ENCODE data around the gene CNIH3. TPM values are rescaled to one million over a fixed set of nuclear protein-coding genes. Genes with fewer than 3 reads are reported as not detected.

The CNIH3 gene
- total RNA-seq, 2 donors from 2014 or later, result 0.62 to 1.4 TPM

- no peak for ATAC-seq (replicated peaks in 1 of 2)
Measured at GRCh38 chr1:224592636-224593582, 23.2 kb upstream of the CNIH3 start.

GRCh38 chr1:224594360-224594759, 21.8 kb upstream of the CNIH3 start:
- H3K27ac Mint-ChIP-seq, result no peak overlapping the region
- no peaks in the 10 kb centered on the region for H3K36me3 Mint-ChIP-seq (ENCODE audit: insufficient read depth in 2 of 2)
- H3K4me3 Mint-ChIP-seq, result no peak overlapping the region
- H3K9me3 Mint-ChIP-seq, result no peaks in the 10 kb centered on the region
- H3K4me1 Mint-ChIP-seq (ENCODE audit: low read depth), result no peaks in the 10 kb centered on the region
- no peak for ATAC-seq (replicated peaks in 1 of 2)
- H3K27me3 Mint-ChIP-seq (ENCODE audit: low read depth), result no peaks in the 10 kb centered on the region
- no peak for DNase-seq

More at GRCh38 chr1:224592636-224593582, 23.2 kb upstream of the CNIH3 start:
- H3K4me1 Mint-ChIP-seq (ENCODE audit: low read depth), result no peaks in the 10 kb centered on the region
- no peaks in the 10 kb centered on the region for H3K9me3 Mint-ChIP-seq
- no peak for DNase-seq
- no peaks in the 10 kb centered on the region for H3K27me3 Mint-ChIP-seq (ENCODE audit: low read depth)
- H3K4me3 Mint-ChIP-seq, result no peak overlapping the region
- no peak overlapping the region for H3K27ac Mint-ChIP-seq
- H3K36me3 Mint-ChIP-seq (ENCODE audit: insufficient read depth in 2 of 2), result no peaks in the 10 kb centered on the region

- ATAC-seq (replicated peaks in 1 of 2), result no peak
Measured at GRCh38 chr1:224594851-224595250, 21.3 kb upstream of the CNIH3 start.

GRCh38 chr1:224605482-224606181, 10.5 kb upstream of the CNIH3 start:
- H3K27me3 Mint-ChIP-seq (ENCODE audit: low read depth), result peaks cover 15% of the 10 kb centered on the region
- H3K4me3 Mint-ChIP-seq, result no peak overlapping the region
- peaks cover 0 to 3% of the 10 kb centered on the region in 2 donors for H3K9me3 Mint-ChIP-seq
- H3K27ac Mint-ChIP-seq, result no peak overlapping the region
- no peak for ATAC-seq (replicated peaks in 1 of 2)
- no peaks in the 10 kb centered on the region for H3K36me3 Mint-ChIP-seq (ENCODE audit: insufficient read depth in 2 of 2)
- H3K4me1 Mint-ChIP-seq (ENCODE audit: low read depth), result no peaks in the 10 kb centered on the region
- DNase-seq, result no peak

More at GRCh38 chr1:224594851-224595250, 21.3 kb upstream of the CNIH3 start:
- Mint-ChIP-seq H3K4me1 (ENCODE audit: low read depth) (no peaks in the 10 kb centered on the region), H3K4me3 (no peak overlapping the region), H3K9me3 (no peaks in the 10 kb centered on the region), H3K36me3 (ENCODE audit: insufficient read depth in 2 of 2) (no peaks in the 10 kb centered on the region), H3K27me3 (ENCODE audit: low read depth) (no peaks in the 10 kb centered on the region), H3K27ac (no peak overlapping the region)
- DNase-seq, result no peak

- ATAC-seq (replicated peaks in 1 of 2), result no peak
- Mint-ChIP-seq H3K36me3 (ENCODE audit: insufficient read depth in 2 of 2) (no peaks in the 10 kb centered on the region), H3K4me1 (ENCODE audit: low read depth) (no peaks in the 10 kb centered on the region), H3K27me3 (ENCODE audit: low read depth) (peaks cover 13% of the 10 kb centered on the region), H3K4me3 (no peak overlapping the region), H3K27ac (no peak overlapping the region), H3K9me3 (peaks cover 0 to 3% of the 10 kb centered on the region in 2 donors)
- DNase-seq, result no peak
Measured at GRCh38 chr1:224607188-224608148, 8.6 kb upstream of the CNIH3 start.

- Mint-ChIP-seq H3K27me3 (ENCODE audit: low read depth) (peaks cover 11% of the 10 kb centered on the region), H3K9me3 (peaks cover 0 to 3% of the 10 kb centered on the region in 2 donors), H3K4me1 (ENCODE audit: low read depth) (no peaks in the 10 kb centered on the region), H3K36me3 (ENCODE audit: insufficient read depth in 2 of 2) (no peaks in the 10 kb centered on the region), H3K4me3 (no peak overlapping the region), H3K27ac (no peak overlapping the region)
- no peak for DNase-seq
- no peak for ATAC-seq (replicated peaks in 1 of 2)
Measured at GRCh38 chr1:224609333-224609732, 6.8 kb upstream of the CNIH3 start.

GRCh38 chr1:224612246-224612645, 3.9 kb upstream of the CNIH3 start:
- Mint-ChIP-seq H3K36me3 (ENCODE audit: insufficient read depth in 2 of 2) (peaks cover 2% of the 10 kb centered on the region in 2 donors), H3K4me3 (no peak overlapping the region), H3K27ac (no peak overlapping the region), H3K4me1 (ENCODE audit: low read depth) (peaks cover 7% of the 10 kb centered on the region), H3K27me3 (ENCODE audit: low read depth) (peaks cover 32% of the 10 kb centered on the region), H3K9me3 (peaks cover 0 to 3% of the 10 kb centered on the region in 2 donors)
- DNase-seq (no peak), ATAC-seq (replicated peaks in 1 of 2) (no peak)

GRCh38 chr1:224613486-224613885, 2.6 kb upstream of the CNIH3 start:
- no peak overlapping the region for H3K4me3 Mint-ChIP-seq
- peaks cover 37% of the 10 kb centered on the region for H3K27me3 Mint-ChIP-seq (ENCODE audit: low read depth)
- H3K36me3 Mint-ChIP-seq (ENCODE audit: insufficient read depth in 2 of 2), result peaks cover 2% of the 10 kb centered on the region in 2 donors
- H3K27ac Mint-ChIP-seq, result no peak overlapping the region
- DNase-seq (no peak), ATAC-seq (replicated peaks in 1 of 2) (no peak)
- H3K9me3 Mint-ChIP-seq, result peaks cover 0 to 3% of the 10 kb centered on the region in 2 donors
- H3K4me1 Mint-ChIP-seq (ENCODE audit: low read depth), result peaks cover 19% of the 10 kb centered on the region

GRCh38 chr1:224616756-224617409, 766 bp downstream of the CNIH3 start:
- Mint-ChIP-seq H3K4me3 (peak overlapping the region; percentile 87 to 89), H3K27ac (no peak overlapping the region), H3K36me3 (ENCODE audit: insufficient read depth in 2 of 2) (peaks cover 2 to 4% of the 10 kb centered on the region in 2 donors)

GRCh38 chr1:224617410-224618355, 1.6 kb downstream of the CNIH3 start:
- Mint-ChIP-seq H3K4me3 (peak overlapping the region; percentile 87 to 89), H3K4me1 (ENCODE audit: low read depth) (peaks cover 32% of the 10 kb centered on the region), H3K36me3 (ENCODE audit: insufficient read depth in 2 of 2) (peaks cover 4 to 10% of the 10 kb centered on the region in 2 donors), H3K9me3 (peaks cover 5 to 7% of the 10 kb centered on the region in 2 donors), H3K27me3 (ENCODE audit: low read depth) (peaks cover 69% of the 10 kb centered on the region), H3K27ac (no peak overlapping the region)
- DNase-seq (peak in 1 of 2 donors; percentile 7), ATAC-seq (replicated peaks in 1 of 2) (peak in 1 of 2 donors; percentile 26)

More at GRCh38 chr1:224616756-224617409, 766 bp downstream of the CNIH3 start:
- peaks cover 31% of the 10 kb centered on the region for H3K4me1 Mint-ChIP-seq (ENCODE audit: low read depth)
- peak in 1 of 2 donors; percentile 18 for DNase-seq
- ATAC-seq (replicated peaks in 1 of 2), result no peak
- H3K9me3 Mint-ChIP-seq, result peaks cover 3 to 4% of the 10 kb centered on the region in 2 donors
- H3K27me3 Mint-ChIP-seq (ENCODE audit: low read depth), result peaks cover 62% of the 10 kb centered on the region

- Mint-ChIP-seq H3K4me1 (ENCODE audit: low read depth) (peaks cover 47% of the 10 kb centered on the region), H3K9me3 (peaks cover 5 to 7% of the 10 kb centered on the region in 2 donors), H3K27me3 (ENCODE audit: low read depth) (peaks cover 67% of the 10 kb centered on the region), H3K27ac (no peak overlapping the region), H3K4me3 (no peak overlapping the region), H3K36me3 (ENCODE audit: insufficient read depth in 2 of 2) (peaks cover 8 to 13% of the 10 kb centered on the region in 2 donors)
- DNase-seq (no peak), ATAC-seq (replicated peaks in 1 of 2) (no peak)
Measured at GRCh38 chr1:224619209-224619608, 3.1 kb downstream of the CNIH3 start.
